ENCODE data around the gene TPGS1. TPM values are rescaled to one million over a fixed set of nuclear protein-coding genes. Genes with fewer than 3 reads are reported as not detected.

TPGS1 gene
- total RNA-seq, 1 donor from 2014 or later, result 52.7 TPM

GRCh38 chr19:460877-461720, 46.2 kb upstream of the TPGS1 start, which contains the start of gene SHC2:
Gene SHC2, minus strand, starts transcription at chr19:461033. Its CDS starts 37 bp downstream, at chr19:460996.
- peaks cover 24% of the 10 kb centered on the region for H3K27me3 ChIP-seq (ENCODE audit: control insufficient read depth, insufficient read depth, low read length)
- H3K36me3 ChIP-seq (ENCODE audit: control insufficient read depth, insufficient read depth, low read length), result no peaks in the 10 kb centered on the region
- no peak for DNase-seq (ENCODE audit: low read depth)
- H3K4me3 ChIP-seq (ENCODE audit: low read depth, low read length), result peak within 1 kb of the TSS; percentile 46
- TF ChIP-seq, protein P1, sequence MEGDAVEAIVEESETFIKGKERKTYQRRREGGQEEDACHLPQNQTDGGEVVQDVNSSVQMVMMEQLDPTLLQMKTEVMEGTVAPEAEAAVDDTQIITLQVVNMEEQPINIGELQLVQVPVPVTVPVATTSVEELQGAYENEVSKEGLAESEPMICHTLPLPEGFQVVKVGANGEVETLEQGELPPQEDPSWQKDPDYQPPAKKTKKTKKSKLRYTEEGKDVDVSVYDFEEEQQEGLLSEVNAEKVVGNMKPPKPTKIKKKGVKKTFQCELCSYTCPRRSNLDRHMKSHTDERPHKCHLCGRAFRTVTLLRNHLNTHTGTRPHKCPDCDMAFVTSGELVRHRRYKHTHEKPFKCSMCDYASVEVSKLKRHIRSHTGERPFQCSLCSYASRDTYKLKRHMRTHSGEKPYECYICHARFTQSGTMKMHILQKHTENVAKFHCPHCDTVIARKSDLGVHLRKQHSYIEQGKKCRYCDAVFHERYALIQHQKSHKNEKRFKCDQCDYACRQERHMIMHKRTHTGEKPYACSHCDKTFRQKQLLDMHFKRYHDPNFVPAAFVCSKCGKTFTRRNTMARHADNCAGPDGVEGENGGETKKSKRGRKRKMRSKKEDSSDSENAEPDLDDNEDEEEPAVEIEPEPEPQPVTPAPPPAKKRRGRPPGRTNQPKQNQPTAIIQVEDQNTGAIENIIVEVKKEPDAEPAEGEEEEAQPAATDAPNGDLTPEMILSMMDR (IDR thresholded peaks at IDR 0.05; ENCODE audit: insufficient read depth, low read length, poor library complexity, severe bottlenecking), result no peak

GRCh38 chr19:461721-462551, 45.4 kb upstream of the TPGS1 start:
- peaks cover 24% of the 10 kb centered on the region for H3K27me3 ChIP-seq (ENCODE audit: control insufficient read depth, insufficient read depth, low read length)
- TF ChIP-seq, protein P1 (IDR thresholded peaks at IDR 0.05; ENCODE audit: insufficient read depth, low read length, poor library complexity, severe bottlenecking), result no peak
- DNase-seq (ENCODE audit: low read depth), result no peak
- peak overlapping the region; percentile 22 for H3K4me3 ChIP-seq (ENCODE audit: low read depth, low read length)
- no peaks in the 10 kb centered on the region for H3K36me3 ChIP-seq (ENCODE audit: control insufficient read depth, insufficient read depth, low read length)

- DNase-seq (ENCODE audit: low read depth), result no peak
- peaks cover 26% of the 10 kb centered on the region for H3K27me3 ChIP-seq (ENCODE audit: control insufficient read depth, insufficient read depth, low read length)
- H3K4me3 ChIP-seq (ENCODE audit: low read depth, low read length), result no peak overlapping the region
- H3K36me3 ChIP-seq (ENCODE audit: control insufficient read depth, insufficient read depth, low read length), result no peaks in the 10 kb centered on the region
- TF ChIP-seq, protein P1 (IDR thresholded peaks at IDR 0.05; ENCODE audit: insufficient read depth, low read length, poor library complexity, severe bottlenecking), result no peak
These were observed 43.7 kb upstream of the TPGS1 start for GRCh38 chr19:463483-464207.

DNA sequence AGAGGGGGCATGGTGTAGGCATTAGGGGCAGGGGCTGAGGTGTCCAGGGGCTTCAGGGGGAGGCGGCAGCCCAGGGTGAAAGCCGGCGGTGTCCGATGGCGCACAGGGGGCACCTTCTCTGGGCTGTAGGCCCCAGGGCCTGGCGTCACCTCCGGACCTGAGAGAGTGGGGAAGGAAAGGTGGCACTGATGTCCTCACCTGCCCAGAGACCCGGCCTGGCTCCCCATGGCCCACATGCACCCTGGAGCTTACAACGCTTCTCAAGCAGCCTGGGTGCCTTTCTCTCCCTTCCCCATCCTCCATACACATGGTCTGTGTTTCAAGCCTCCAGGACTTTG, 43.1 kb upstream of the TPGS1 start:
- peaks cover 26% of the 10 kb centered on the region for H3K27me3 ChIP-seq (ENCODE audit: control insufficient read depth, insufficient read depth, low read length)
- DNase-seq (ENCODE audit: low read depth), result no peak
- TF ChIP-seq, protein P1 (IDR thresholded peaks at IDR 0.05; ENCODE audit: insufficient read depth, low read length, poor library complexity, severe bottlenecking), result no peak
- no peaks in the 10 kb centered on the region for H3K36me3 ChIP-seq (ENCODE audit: control insufficient read depth, insufficient read depth, low read length)
- no peak overlapping the region for H3K4me3 ChIP-seq (ENCODE audit: low read depth, low read length)

DNA sequence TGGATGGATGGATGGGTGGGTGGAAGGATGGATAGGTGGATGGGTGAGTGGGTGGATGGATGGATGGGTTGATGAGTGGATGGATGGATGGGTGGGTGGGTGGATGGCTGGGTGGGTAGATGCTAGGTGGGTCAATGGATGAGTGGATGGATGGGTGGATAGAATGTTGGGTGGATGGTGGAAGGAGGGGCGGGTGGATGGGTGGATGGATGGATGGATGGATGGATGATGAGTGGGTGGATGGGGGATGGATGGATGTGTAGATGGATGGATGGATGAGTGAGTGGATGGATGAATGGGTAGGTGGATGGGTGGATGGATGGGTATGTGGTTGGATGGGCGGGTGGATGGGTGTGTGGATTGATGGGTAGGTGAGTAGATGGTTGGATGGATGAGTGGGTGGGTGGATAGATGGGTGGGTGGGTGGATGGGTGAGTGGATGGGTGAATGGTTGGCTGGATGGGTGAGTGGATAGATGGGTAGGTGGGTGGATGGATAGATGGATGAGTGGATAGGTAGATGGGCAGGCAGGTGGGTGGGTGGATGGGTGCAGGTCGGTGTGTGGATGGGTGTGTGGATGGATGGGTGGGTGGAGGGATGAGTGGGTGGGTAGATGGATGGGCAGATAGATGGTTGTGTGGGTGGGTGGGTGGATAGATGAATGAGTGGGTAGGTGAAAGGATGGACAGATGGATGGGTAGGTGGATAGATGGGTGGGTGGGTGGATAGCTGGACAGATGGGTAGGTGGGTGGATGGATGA, 42.1 kb upstream of the TPGS1 start:
- H3K4me3 ChIP-seq (ENCODE audit: low read depth, low read length), result no peak overlapping the region
- DNase-seq (ENCODE audit: low read depth), result no peak
- H3K27me3 ChIP-seq (ENCODE audit: control insufficient read depth, insufficient read depth, low read length), result peaks cover 19% of the 10 kb centered on the region
- H3K36me3 ChIP-seq (ENCODE audit: control insufficient read depth, insufficient read depth, low read length), result no peaks in the 10 kb centered on the region
- TF ChIP-seq, protein P1 (IDR thresholded peaks at IDR 0.05; ENCODE audit: insufficient read depth, low read length, poor library complexity, severe bottlenecking), result no peak

Data from kidney epithelial cell (primary cell).